ENCODE results near the gene AKAP8.

DNA sequence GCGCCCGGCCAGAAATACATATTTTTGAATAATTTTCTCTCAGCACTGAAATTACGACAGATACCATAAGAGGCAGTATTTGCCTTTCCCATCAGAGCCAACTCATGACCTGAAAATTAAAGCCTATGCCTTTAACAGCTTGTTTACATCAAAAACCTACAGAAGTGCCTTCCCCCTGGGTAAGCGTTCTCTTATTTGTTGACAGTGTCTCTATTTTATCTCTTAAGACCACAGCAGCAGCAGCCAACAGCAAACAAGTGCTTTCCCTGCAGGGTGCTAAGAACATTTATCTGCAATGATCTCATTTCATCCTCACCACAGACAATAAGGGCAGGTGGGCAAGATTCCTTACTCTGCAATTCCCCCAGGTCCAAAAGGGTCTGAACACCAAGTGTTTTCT, 33.2 kb upstream of the AKAP8 start:
- TF ChIP-seq, protein P1, sequence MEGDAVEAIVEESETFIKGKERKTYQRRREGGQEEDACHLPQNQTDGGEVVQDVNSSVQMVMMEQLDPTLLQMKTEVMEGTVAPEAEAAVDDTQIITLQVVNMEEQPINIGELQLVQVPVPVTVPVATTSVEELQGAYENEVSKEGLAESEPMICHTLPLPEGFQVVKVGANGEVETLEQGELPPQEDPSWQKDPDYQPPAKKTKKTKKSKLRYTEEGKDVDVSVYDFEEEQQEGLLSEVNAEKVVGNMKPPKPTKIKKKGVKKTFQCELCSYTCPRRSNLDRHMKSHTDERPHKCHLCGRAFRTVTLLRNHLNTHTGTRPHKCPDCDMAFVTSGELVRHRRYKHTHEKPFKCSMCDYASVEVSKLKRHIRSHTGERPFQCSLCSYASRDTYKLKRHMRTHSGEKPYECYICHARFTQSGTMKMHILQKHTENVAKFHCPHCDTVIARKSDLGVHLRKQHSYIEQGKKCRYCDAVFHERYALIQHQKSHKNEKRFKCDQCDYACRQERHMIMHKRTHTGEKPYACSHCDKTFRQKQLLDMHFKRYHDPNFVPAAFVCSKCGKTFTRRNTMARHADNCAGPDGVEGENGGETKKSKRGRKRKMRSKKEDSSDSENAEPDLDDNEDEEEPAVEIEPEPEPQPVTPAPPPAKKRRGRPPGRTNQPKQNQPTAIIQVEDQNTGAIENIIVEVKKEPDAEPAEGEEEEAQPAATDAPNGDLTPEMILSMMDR (IDR thresholded peaks at IDR 0.05): no peak
- no peak for TF ChIP-seq POLR2A (IDR thresholded peaks at IDR 0.05)
- TF ChIP-seq EP300 (IDR thresholded peaks at IDR 0.05): no peak

All from tibial nerve (tissue), 4 donors.